Left renal cortex interstitium (tissue), 4 donors: ENCODE data around the gene N4BP2L2. TPM values are rescaled to one million over a fixed set of nuclear protein-coding genes. Genes with fewer than 3 reads are reported as not detected.

Experiments
- DNase-seq, 4 donors: peaks; one replicate each; pipeline ENCODE4 v3.0.0-alpha.2; 2013; ENCODE audit warnings: low read depth in 4 of 4, low spot score in 2 of 4, missing footprints in 1 of 4
- polyA plus RNA-seq, 4 donors: library from polyadenylated mRNA; unstranded; fragments of 120-200 nt; gene quantifications; one replicate each; pipeline ENCODE4 v1.2.1, GENCODE V29; 2013; ENCODE audit not compliant: insufficient read length in 4 of 4

The N4BP2L2 gene
- polyA plus RNA-seq, 4 donors: 130 to 255 (median 193) TPM

GRCh38 chr13:32535115-32535514 is 3.5 kb downstream of the N4BP2L2 start:
- no peak for DNase-seq

- DNase-seq: peak in 2 of 4 donors; percentile 34 to 48
Observed at GRCh38 chr13:32530841-32531253, 7.7 kb downstream of the N4BP2L2 start.

GRCh38 chr13:32528358-32528757 is 10.2 kb downstream of the N4BP2L2 start:
- DNase-seq: no peak

- DNase-seq: no peak
Observed at GRCh38 chr13:32527151-32527550, 11.4 kb downstream of the N4BP2L2 start.

GRCh38 chr13:32525766-32526165 is 12.8 kb downstream of the N4BP2L2 start:
- DNase-seq: no peak

- no peak for DNase-seq
Observed at GRCh38 chr13:32515246-32515645, 23.3 kb downstream of the N4BP2L2 start.

GRCh38 chr13:32511482-32511881 is 27.1 kb downstream of the N4BP2L2 start:
- DNase-seq: no peak

GRCh38 chr13:32504876-32505275 is 33.7 kb downstream of the N4BP2L2 start:
- no peak for DNase-seq

- DNase-seq: no peak
Observed at GRCh38 chr13:32504263-32504662, 34.3 kb downstream of the N4BP2L2 start.

- no peak for DNase-seq
Observed at GRCh38 chr13:32503727-32504126, 34.9 kb downstream of the N4BP2L2 start.

GRCh38 chr13:32501064-32501463 is 37.5 kb downstream of the N4BP2L2 start:
- no peak for DNase-seq

- DNase-seq: no peak
Observed at GRCh38 chr13:32499538-32500210, 38.9 kb downstream of the N4BP2L2 start.

GRCh38 chr13:32497589-32497988 is 41.0 kb downstream of the N4BP2L2 start:
- DNase-seq: no peak

GRCh38 chr13:32496599-32497160 is 41.9 kb downstream of the N4BP2L2 start:
- no peak for DNase-seq

GRCh38 chr13:32495841-32496240 is 42.8 kb downstream of the N4BP2L2 start:
- no peak for DNase-seq

- no peak for DNase-seq
Observed at GRCh38 chr13:32495429-32495828, 43.2 kb downstream of the N4BP2L2 start.

GRCh38 chr13:32491028-32491427 is 47.6 kb downstream of the N4BP2L2 start:
- DNase-seq: no peak

- DNase-seq: no peak
Observed at GRCh38 chr13:32476892-32477291, 61.7 kb downstream of the N4BP2L2 start.

- DNase-seq: no peak
Observed at GRCh38 chr13:32476021-32476731, 62.4 kb downstream of the N4BP2L2 start.

- DNase-seq: no peak
Observed at GRCh38 chr13:32474999-32475792, 63.4 kb downstream of the N4BP2L2 start.

GRCh38 chr13:32473650-32474049 is 64.9 kb downstream of the N4BP2L2 start:
- DNase-seq: no peak
